Adrenal gland (tissue), 12 donors: Measurements from ENCODE around the gene ANKS3. TPM values are rescaled to one million over a fixed set of nuclear protein-coding genes. Genes with fewer than 3 reads are reported as not detected.

Source experiments
- microRNA-seq, 3 donors: library from miRNA; unstranded; fragments of <30 nt; microRNA quantifications; one replicate each; pipeline ENCODE4, GENCODE V29; 2017 to 2020
- polyA plus RNA-seq, 3 donors: library from polyadenylated mRNA; stranded (reverse); fragments of 200-250 nt in 2 of 3; fragments of 350-450 nt in 1 of 3; fragmentation: Illumina TruSeq in 1 of 3; extraction: RNeasy Lipid Tissue Mini Kit (QIAGEN cat#74804) in 1 of 3; gene quantifications; one replicate each; pipeline ENCODE4 v1.2.3, GENCODE V29; 2013 to 2014
- small RNA-seq, 2 donors: library from RNA; depleted of rRNA; stranded (forward); fragments of <200 nt; gene quantifications; one replicate each; pipeline ENCODE3, GENCODE V24; 2016
- total RNA-seq, 9 donors: library from RNA; depleted of rRNA in 4 of 9; stranded (reverse); fragments of >200 nt in 4 of 9; fragments of 120-200 nt in 1 of 9; fragmentation: NEBNext Ultra II Directional in 1 of 9; extraction: Animal tissue kit (Norgen Biotek cat#: 25700) in 1 of 9; gene quantifications; one replicate each; pipeline versions ENCODE4 v1.1.0 to v1.2.4, GENCODE V29; 2013 to 2023
- donor health status: healthy with polysubstance abuse.
- donor health status: Bipolar disorder and iron deficiency.
- donor health status: DM: yes; HTN: yes; CAD: no.
- donor health status: DM: no; HTN: no; CAD: no.
- donor health status: DM: no; HTN: no; CAD: no.
- donor health status: DM: yes; HTN: yes; CAD: no.

The ANKS3 gene
- total and polyA plus RNA-seq, 12 donors = 7.2 to 118 (median 19.1) TPM

Small RNA genes lying within 50 kb of the gene (microRNA-seq; reads per million reads assigned to microRNA genes)
- gene MIR6769A = 0 reads per million in 3 donors

Small RNA genes lying within 50 kb of the gene (small RNA-seq; reads per million reads assigned to genes)
- gene MIR6769A = 0 reads per million in 2 donors
- gene RF00017 = 0 reads per million in 2 donors

Other genes starting within 250 kb of the ANKS3 start
- gene CDIP1, start 195.5 kb downstream of the ANKS3 start, total RNA-seq = 10 to 100 TPM; 26.0 to 68.0 (median 48.4) TPM
- gene CDIP1, start 195.5 kb downstream of the ANKS3 start, polyA plus RNA-seq = 10 to 100 TPM; 23.6 to 41.6 (median 24.5) TPM
- gene C16orf96, start 177.9 kb downstream of the ANKS3 start, total RNA-seq = under 1 TPM; 0.14 to 0.61 (median 0.30) TPM
- under 1 TPM in 2 of 3 donors, not detected in 1; 0.07 to 0.16 TPM for gene C16orf96, start 177.9 kb downstream of the ANKS3 start, polyA plus RNA-seq
- 10 to 100 TPM; 12.0 to 34.3 (median 17.4) TPM for gene UBALD1, start 119.4 kb downstream of the ANKS3 start, total RNA-seq
- gene UBALD1, start 119.4 kb downstream of the ANKS3 start, polyA plus RNA-seq = 10 to 100 TPM in 2 of 3 donors, 1 to 10 TPM in 1; 3.7 to 92.7 (median 31.9) TPM
- gene MGRN1, start 109.4 kb downstream of the ANKS3 start, total RNA-seq = 10 to 100 TPM; 17.5 to 94.1 (median 71.8) TPM
- 10 to 100 TPM; 23.3 to 35.6 (median 27.3) TPM for gene MGRN1, start 109.4 kb downstream of the ANKS3 start, polyA plus RNA-seq
- gene NUDT16L1, start 40.7 kb downstream of the ANKS3 start, total RNA-seq = 10 to 100 TPM; 45.4 to 99.3 (median 53.9) TPM
- 10 to 100 TPM; 16.3 to 36.2 (median 28.1) TPM for gene NUDT16L1, start 40.7 kb downstream of the ANKS3 start, polyA plus RNA-seq
- 1 to 10 TPM in 6 of 9 donors, under 1 TPM in 3; 0.30 to 3.3 (median 1.1) TPM for gene DNAAF8, start 266 bp upstream of the ANKS3 start, total RNA-seq
- gene DNAAF8, start 266 bp upstream of the ANKS3 start, polyA plus RNA-seq = 1 to 10 TPM; 1.9 to 2.7 (median 2.3) TPM
- 10 to 100 TPM in 5 of 9 donors, 1 to 10 TPM in 4; 6.7 to 23.7 (median 13.0) TPM for gene ZNF500, start 32.9 kb upstream of the ANKS3 start, total RNA-seq
- gene ZNF500, start 32.9 kb upstream of the ANKS3 start, polyA plus RNA-seq = 10 to 100 TPM in 1 of 3 donors, 1 to 10 TPM in 2; 3.9 to 18.5 (median 4.6) TPM
- gene SEPTIN12, start 54.1 kb upstream of the ANKS3 start, total RNA-seq = not detected
- gene SEPTIN12, start 54.1 kb upstream of the ANKS3 start, polyA plus RNA-seq = 1 to 10 TPM in 1 of 3 donors, not detected in 2; 1.1 TPM
- 1 to 10 TPM in 1 of 9 donors, not detected in 8; 1.9 TPM for gene SMIM22, start 61.1 kb upstream of the ANKS3 start, total RNA-seq
- gene SMIM22, start 61.1 kb upstream of the ANKS3 start, polyA plus RNA-seq = not detected
- gene ROGDI, start 68.4 kb upstream of the ANKS3 start, total RNA-seq = 100 to 1,000 TPM in 2 of 9 donors, 10 to 100 TPM in 7; 32.4 to 103 (median 75.3) TPM
- gene ROGDI, start 68.4 kb upstream of the ANKS3 start, polyA plus RNA-seq = 100 to 1,000 TPM in 2 of 3 donors, 10 to 100 TPM in 1; 68.6 to 194 (median 178) TPM
- 100 to 1,000 TPM in 1 of 9 donors, 10 to 100 TPM in 8; 43.2 to 118 (median 83.7) TPM for gene GLYR1, start 113.0 kb upstream of the ANKS3 start, total RNA-seq
- 100 to 1,000 TPM in 1 of 3 donors, 10 to 100 TPM in 2; 39.3 to 109 (median 50.6) TPM for gene GLYR1, start 113.0 kb upstream of the ANKS3 start, polyA plus RNA-seq
- 10 to 100 TPM; 14.6 to 60.8 (median 31.1) TPM for gene UBN1, start 113.2 kb upstream of the ANKS3 start, total RNA-seq
- gene UBN1, start 113.2 kb upstream of the ANKS3 start, polyA plus RNA-seq = 10 to 100 TPM in 2 of 3 donors, 1 to 10 TPM in 1; 5.9 to 21.2 (median 13.2) TPM
- gene PPL, start 202.9 kb upstream of the ANKS3 start, total RNA-seq = 10 to 100 TPM in 7 of 9 donors, under 1 TPM in 2; 0.55 to 20.9 (median 16.0) TPM
- 10 to 100 TPM in 1 of 3 donors, 1 to 10 TPM in 1, under 1 TPM in 1; 0.38 to 10.1 (median 4.8) TPM for gene PPL, start 202.9 kb upstream of the ANKS3 start, polyA plus RNA-seq
- 1 to 10 TPM in 5 of 9 donors, under 1 TPM in 4; 0.12 to 1.8 (median 1.1) TPM for gene SEC14L5, start 224.1 kb upstream of the ANKS3 start, total RNA-seq
- under 1 TPM; 0.16 to 0.56 (median 0.51) TPM for gene SEC14L5, start 224.1 kb upstream of the ANKS3 start, polyA plus RNA-seq